ENCODE measurements around the gene EFCAB7. TPM values are rescaled to one million over a fixed set of nuclear protein-coding genes. Genes with fewer than 3 reads are reported as not detected.
A peak's percentile ranks its signal among the peaks of the same experiment; 100 is the strongest.

The EFCAB7 gene
- total RNA-seq, 1 donor = 6.5 TPM

- DNase-seq (ENCODE audit: low read depth) = no peak
- H3K4me3 ChIP-seq (ENCODE audit: low read depth, low read length) = no peak overlapping the region
- TF ChIP-seq CTCF (IDR thresholded peaks at IDR 0.05; ENCODE audit: insufficient read depth, low read depth, low read length) = no peak
Observed at GRCh38 chr1:63601061-63601460, 77.7 kb downstream of the EFCAB7 start.

DNA sequence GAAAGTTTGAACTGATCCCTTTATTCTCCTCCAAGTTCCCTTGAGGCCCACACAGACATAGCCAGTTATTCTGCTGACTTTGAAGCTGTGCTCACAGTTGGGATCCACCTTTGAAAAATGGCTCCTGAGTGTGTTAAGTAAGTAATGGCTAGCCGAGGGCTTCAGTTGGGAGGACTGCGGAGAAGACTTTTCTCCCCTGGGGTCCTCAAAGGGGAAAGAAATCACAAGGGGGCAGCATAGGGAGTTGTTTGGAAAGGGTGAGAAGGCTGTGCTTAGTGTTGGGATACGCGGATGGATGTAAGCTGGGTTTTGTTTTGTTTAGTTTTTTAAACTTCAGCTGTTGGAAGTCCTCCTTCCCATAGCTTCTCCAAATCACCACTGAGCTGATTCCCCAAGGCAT, 78.1 kb downstream of the EFCAB7 start:
- H3K4me3 ChIP-seq (ENCODE audit: low read depth, low read length) = no peak overlapping the region
- TF ChIP-seq CTCF (IDR thresholded peaks at IDR 0.05; ENCODE audit: insufficient read depth, low read depth, low read length) = no peak
- DNase-seq (ENCODE audit: low read depth) = no peak

GRCh38 chr1:63601912-63602311, 78.6 kb downstream of the EFCAB7 start:
- no peak for DNase-seq (ENCODE audit: low read depth)
- no peak overlapping the region for H3K4me3 ChIP-seq (ENCODE audit: low read depth, low read length)
- TF ChIP-seq CTCF (IDR thresholded peaks at IDR 0.05; ENCODE audit: insufficient read depth, low read depth, low read length) = no peak

DNA sequence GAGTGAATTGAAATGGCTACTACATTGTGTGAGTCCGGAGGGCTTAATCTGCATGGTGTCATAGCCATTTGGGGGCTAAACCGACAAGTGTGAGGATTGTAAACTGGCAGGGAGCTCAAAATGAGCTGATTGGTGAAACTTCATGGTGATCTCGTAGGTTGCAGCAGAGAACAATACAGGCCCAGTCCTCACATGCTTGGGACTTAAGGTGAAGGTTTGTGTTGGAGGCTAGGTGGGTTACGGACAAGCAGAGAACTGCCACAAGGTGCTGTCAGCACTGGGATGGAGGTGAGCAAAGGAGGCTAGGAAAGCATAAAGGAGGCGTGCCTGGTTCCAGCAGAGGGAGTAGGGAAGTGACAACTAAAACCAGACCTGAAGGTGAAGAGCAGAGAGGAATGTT, 79.3 kb downstream of the EFCAB7 start:
- no peak for TF ChIP-seq CTCF (IDR thresholded peaks at IDR 0.05; ENCODE audit: insufficient read depth, low read depth, low read length)
- no peak overlapping the region for H3K4me3 ChIP-seq (ENCODE audit: low read depth, low read length)
- no peak for DNase-seq (ENCODE audit: low read depth)

DNA sequence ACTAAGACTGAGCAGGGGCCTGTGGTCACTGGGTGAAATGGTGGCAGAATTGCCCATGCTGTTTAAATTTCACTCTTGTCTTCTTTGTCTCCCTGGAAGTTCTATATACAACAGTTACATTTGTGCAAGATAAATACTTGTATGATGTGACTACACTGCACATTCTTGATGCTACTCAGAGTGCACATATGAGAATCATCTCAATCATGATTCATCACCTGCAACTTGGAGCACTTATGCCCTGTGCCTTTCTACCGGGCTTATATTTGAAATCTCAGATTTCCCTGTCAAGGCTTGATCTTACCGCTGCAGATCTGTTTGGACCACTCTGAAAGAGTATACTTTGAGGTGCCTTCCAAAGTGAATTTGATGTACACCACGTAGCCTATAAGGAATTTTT, 80.5 kb downstream of the EFCAB7 start:
- no peak overlapping the region for H3K4me3 ChIP-seq (ENCODE audit: low read depth, low read length)
- no peak for DNase-seq (ENCODE audit: low read depth)
- no peak for TF ChIP-seq CTCF (IDR thresholded peaks at IDR 0.05; ENCODE audit: insufficient read depth, low read depth, low read length)

DNA sequence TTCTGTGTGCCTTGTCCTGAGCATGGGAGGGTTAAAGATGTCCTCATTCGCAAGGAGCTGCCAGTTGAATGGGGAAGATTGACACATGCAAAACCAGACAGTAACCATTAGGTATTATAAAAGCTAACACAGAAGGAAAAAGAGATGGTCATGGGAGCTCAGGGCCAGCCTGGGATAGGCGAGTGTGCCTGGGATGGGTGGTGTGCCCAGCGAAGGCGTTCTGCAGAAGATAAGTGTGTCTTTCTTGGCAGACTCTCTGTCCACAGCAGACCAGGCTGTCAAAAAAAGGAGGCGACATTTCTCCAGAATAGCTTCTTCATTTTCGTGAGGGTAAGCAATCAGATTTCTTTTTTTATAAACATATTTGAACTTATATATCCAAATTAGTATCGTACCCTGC, 84.0 kb downstream of the EFCAB7 start:
- no peak for TF ChIP-seq CTCF (IDR thresholded peaks at IDR 0.05; ENCODE audit: insufficient read depth, low read depth, low read length)
- DNase-seq (ENCODE audit: low read depth) = no peak

DNA sequence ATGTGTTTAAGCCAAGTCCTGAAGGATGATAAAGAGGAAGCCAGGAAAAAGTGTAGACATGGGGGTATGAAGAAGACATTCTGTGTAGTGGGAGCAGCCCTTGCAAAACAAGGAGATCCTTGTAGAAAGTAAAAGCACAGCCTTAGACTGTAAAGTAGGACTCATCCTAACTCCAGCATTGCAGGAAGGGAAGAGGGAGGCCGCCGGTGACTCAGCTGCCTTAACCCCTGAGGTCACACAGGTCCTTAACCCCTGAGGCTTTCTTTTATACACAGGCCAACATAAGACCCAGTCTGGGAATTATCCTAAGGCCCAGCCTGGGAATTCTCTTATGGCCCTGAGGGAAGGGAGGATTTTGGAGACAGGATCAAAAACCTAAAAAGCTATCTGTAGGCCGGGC, 87.9 kb downstream of the EFCAB7 start:
- DNase-seq (ENCODE audit: low read depth) = peak; percentile 69
- TF ChIP-seq CTCF (IDR thresholded peaks at IDR 0.05; ENCODE audit: insufficient read depth, low read depth, low read length) = no peak
- no peak overlapping the region for H3K4me3 ChIP-seq (ENCODE audit: low read depth, low read length)

More for the DNA sequence above, 84.0 kb downstream of the EFCAB7 start:
- no peak overlapping the region for H3K4me3 ChIP-seq (ENCODE audit: low read depth, low read length)
